CD4-positive, alpha-beta T cell (primary cell): ENCODE data around the gene UQCRC2. TPM values are rescaled to one million over a fixed set of nuclear protein-coding genes. Genes with fewer than 3 reads are reported as not detected.
A peak's percentile ranks its signal among the peaks of the same experiment; 100 is the strongest.

Source experiments
- ATAC-seq: fragments of 200-7000 bp; cut with Tn5 transposase; one replicate; pipeline ENCODE4 v1.10.0; 2022; ENCODE audit warnings: mild to moderate bottlenecking; ENCODE audit not compliant: poor library complexity
- CTCF ChIA-PET: fragments of 350-600 bp; sonication (Branson Sonifier 250); formaldehyde crosslinking; loops from one replicate; lab custom pipeline; 2021; ENCODE audit warnings: antibody characterized with exemption, inconsistent platforms; lab: Charles Lee
- POLR2A ChIA-PET: fragments of 350-600 bp; sonication (Branson Sonifier 250); formaldehyde crosslinking; loops from one replicate; lab custom pipeline; 2021; ENCODE audit warnings: antibody characterized with exemption, inconsistent platforms; lab: Charles Lee
- DNase-seq, 14 experiments: peaks; one replicate each; pipeline ENCODE4 v3.0.0-alpha.2; 2013 to 2020; ENCODE audit warnings: mixed read lengths in 2 of 14
- H3K27ac ChIP-seq, 2 donors: one replicate each; pipeline versions ENCODE4 v1.5.1 to v1.7.0; 2013; ENCODE audit warnings: low read length in 2 of 2, low read depth in 1 of 2, mild to moderate bottlenecking in 1 of 2
- H3K27me3 ChIP-seq, 2 experiments: 1 replicate in 1 of 2; 2 replicates in 1 of 2; pipeline versions ENCODE4 v1.6.1 to v1.7.0; 2013; ENCODE audit warnings: low read length in 2 of 2, control low read depth in 1 of 2, mild to moderate bottlenecking in 1 of 2, moderate library complexity in 1 of 2; ENCODE audit not compliant: insufficient read depth in 2 of 2, control insufficient read depth in 1 of 2
- H3K36me3 ChIP-seq: one replicate; pipeline ENCODE4 v1.6.1; 2013; ENCODE audit warnings: low read length, control low read depth; ENCODE audit not compliant: insufficient read depth
- H3K4me1 ChIP-seq: one replicate; pipeline ENCODE4 v1.6.1; 2013; ENCODE audit warnings: low read length, control low read depth; ENCODE audit not compliant: insufficient read depth
- H3K4me3 ChIP-seq: one replicate; pipeline ENCODE4 v1.5.1; 2013; ENCODE audit warnings: mild to moderate bottlenecking, low read length, moderate library complexity
- H3K9me3 ChIP-seq, 2 experiments: 1 replicate in 1 of 2; 2 replicates in 1 of 2; pipeline versions ENCODE4 v1.6.1 to v1.7.0; 2013; ENCODE audit warnings: low read length in 2 of 2, mild to moderate bottlenecking in 2 of 2, control low read depth in 1 of 2, moderate library complexity in 1 of 2; ENCODE audit not compliant: control insufficient read depth in 1 of 2, insufficient read depth in 1 of 2
- H3K27ac Mint-ChIP-seq: one replicate; pipeline ENCODE4 v1.8.0; 2020; ENCODE audit warnings: mixed read lengths
- H3K27me3 Mint-ChIP-seq: one replicate; pipeline ENCODE4 v1.8.0; 2021; ENCODE audit warnings: mixed read lengths
- H3K36me3 Mint-ChIP-seq: one replicate; pipeline ENCODE4 v1.8.0; 2021; ENCODE audit warnings: low read depth, mixed read lengths
- H3K4me1 Mint-ChIP-seq: one replicate; pipeline ENCODE4 v1.8.0; 2021; ENCODE audit warnings: low read depth, mixed read lengths
- H3K4me3 Mint-ChIP-seq: one replicate; pipeline ENCODE4 v1.8.0; 2020; ENCODE audit warnings: mild to moderate bottlenecking, mixed read lengths
- H3K9me3 Mint-ChIP-seq: one replicate; pipeline ENCODE4 v1.8.0; 2020; ENCODE audit warnings: mixed read lengths
- CTCF ChIP-seq: fragments of 200-600 bp; IDR thresholded peaks from one replicate; pipeline ENCODE4 v1.8.0; 2022; ENCODE audit warnings: antibody characterized with exemption, mild to moderate bottlenecking
- intact Hi-C, 2 experiments: fragments of 100-400 bp; cut with DNase I in 1 of 2; cut with micrococcal nuclease in 1 of 2; formaldehyde crosslinking; loops; one replicate each; pipeline versions ENCODE4 v1.15.1 to v1.9.0; 2023 to 2025; cut with DNase I, micrococcal nuclease
- total RNA-seq, 174 experiments: library from RNA in 2 of 174; stranded (reverse) in 2 of 174; gene quantifications; one replicate each; pipeline ENCODE4 v1.2.3 and lab custom pipeline; 2021 to 2026

UQCRC2 gene
- total RNA-seq, 2 experiments from 2014 or later: 142 to 146 TPM

- Mint-ChIP-seq H3K4me1 (peaks cover 18% of the 10 kb centered on the region), H3K27ac (no peak overlapping the region), H3K4me3 (no peak overlapping the region), H3K36me3 (peaks cover 3% of the 10 kb centered on the region), H3K9me3 (no peaks in the 10 kb centered on the region), H3K27me3 (no peaks in the 10 kb centered on the region)
- TF ChIP-seq CTCF: no peak
- Histone ChIP-seq H3K4me3 (no peak overlapping the region), H3K4me1 (peaks cover 18% of the 10 kb centered on the region), H3K27ac (no peak overlapping the region), H3K9me3 (no peaks in the 10 kb centered on the region), H3K36me3 (peaks cover under 1% of the 10 kb centered on the region), H3K27me3 (no peaks in the 10 kb centered on the region)
- CTCF ChIA-PET: interaction anchor here (2.4 kb wide), 1 partner anchor 197 kb away, joined by 9 read pairs; no protein-coding TSS in a partner anchor
- DNase-seq (peak in 1 of 14 experiments; percentile 8), ATAC-seq (no peak)
- intact Hi-C loops: no loop called here
- POLR2A ChIA-PET: interaction anchor here (0.7 kb wide), 1 partner anchor 397 kb away, joined by 3 read pairs; no protein-coding TSS in a partner anchor
These were observed 38.5 kb downstream of the UQCRC2 start for GRCh38 chr16:21991621-21992020.

GRCh38 chr16:21994856-21995465 lies 41.8 kb downstream of the UQCRC2 start:
- POLR2A ChIA-PET: interaction anchor here (1.3 kb wide), 1 partner anchor 13 kb away, joined by 3 read pairs; the partner anchor contains the start of gene MOSMO
- no peaks in the 10 kb centered on the region for H3K27me3 ChIP-seq
- H3K9me3 ChIP-seq: no peaks in the 10 kb centered on the region
- H3K27ac Mint-ChIP-seq: no peak overlapping the region
- CTCF ChIA-PET: interaction anchor here (1.3 to 1.6 kb wide), 2 partner anchors 83 to 193 kb away, joined by 3 to 6 read pairs; no protein-coding TSS in a partner anchor
- no peak overlapping the region for H3K4me3 Mint-ChIP-seq
- ATAC-seq (no peak), DNase-seq (no peak)
- H3K9me3 Mint-ChIP-seq: no peaks in the 10 kb centered on the region
- H3K4me1 Mint-ChIP-seq: peaks cover 17% of the 10 kb centered on the region
- H3K27ac ChIP-seq: no peak overlapping the region
- no peaks in the 10 kb centered on the region for H3K36me3 ChIP-seq
- no peaks in the 10 kb centered on the region for H3K36me3 Mint-ChIP-seq
- TF ChIP-seq CTCF: no peak
- H3K4me1 ChIP-seq: peaks cover 18% of the 10 kb centered on the region
- intact Hi-C loops: no loop called here
- no peaks in the 10 kb centered on the region for H3K27me3 Mint-ChIP-seq
- no peak overlapping the region for H3K4me3 ChIP-seq

GRCh38 chr16:21996923-21997696 lies 43.9 kb downstream of the UQCRC2 start:
- H3K9me3 Mint-ChIP-seq: no peaks in the 10 kb centered on the region
- no peaks in the 10 kb centered on the region for H3K36me3 ChIP-seq
- intact Hi-C loops: no loop called here
- H3K36me3 Mint-ChIP-seq: no peaks in the 10 kb centered on the region
- H3K4me3 Mint-ChIP-seq: no peak overlapping the region
- H3K4me1 Mint-ChIP-seq: peaks cover 8% of the 10 kb centered on the region
- H3K4me3 ChIP-seq: no peak overlapping the region
- DNase-seq: no peak
- CTCF ChIA-PET: interaction anchor here (1.0 to 5.7 kb wide), 2 partner anchors 81 to 192 kb away, joined by 3 to 59 read pairs; no protein-coding TSS in a partner anchor
- H3K27me3 Mint-ChIP-seq: no peaks in the 10 kb centered on the region
- H3K27me3 ChIP-seq: no peaks in the 10 kb centered on the region
- no peaks in the 10 kb centered on the region for H3K9me3 ChIP-seq
- no peak for ATAC-seq
- no peak overlapping the region for H3K27ac Mint-ChIP-seq
- peaks cover 14% of the 10 kb centered on the region for H3K4me1 ChIP-seq
- TF ChIP-seq CTCF: no peak
- POLR2A ChIA-PET: no interaction called here
- no peak overlapping the region for H3K27ac ChIP-seq
